Body of pancreas (tissue), 4 donors: ENCODE measurements around the gene C2orf80.

ENCODE experiments used
- CTCF ChIP-seq, 7 experiments: fragments of 450-650 bp in 4 of 7; fragments of 200-600 bp in 3 of 7; sonication (generic) in 3 of 7; IDR thresholded peaks; one replicate each; pipeline ENCODE4 v1.5.1; 2016 to 2019; ENCODE audit warnings: antibody characterized with exemption in 7 of 7
- POLR2A ChIP-seq, 3 donors: fragments of 450-650 bp; IDR thresholded peaks; one replicate each; pipeline ENCODE4 v1.6.1; 2016; ENCODE audit warnings: antibody characterized with exemption in 3 of 3, mild to moderate bottlenecking in 2 of 3

- TF ChIP-seq CTCF (IDR thresholded peaks at IDR 0.05) (no peak), POLR2A (IDR thresholded peaks at IDR 0.05) (no peak)
These were observed 59.8 kb downstream of the C2orf80 start, which contains the start of gene CRYGC for GRCh38 chr2:208129744-208130711.
